K562 (cell line): Measurements from ENCODE around the gene CUX1. TPM values are rescaled to one million over a fixed set of nuclear protein-coding genes. Genes with fewer than 3 reads are reported as not detected.

ENCODE experiments used
- ATAC-seq: fragments of 200-7000 bp; cut with Tn5 transposase; 3 replicates; pipeline ENCODE4 v1.9.1; 2020; ENCODE audit warnings: moderate library complexity
- BruUV-seq: library from RNA; stranded (reverse); fragments of 400-500 nt; replicated peaks from 2 replicates; lab custom pipeline; 2021; lab: Mats Ljungman, UMichigan
- CTCF ChIA-PET: fragments of 300-600 bp; formaldehyde crosslinking; extraction: SDS; loops from one replicate; lab custom pipeline; 2021; ENCODE audit warnings: low intra/inter-chr PET ratio; lab: Yijun Ruan, JAX
- POLR2A ChIA-PET: fragments of 300-600, 350-650 bp; sonication (Branson Sonifier 250); formaldehyde crosslinking; extraction: SDS; loops from one replicate; lab custom pipeline; 2021; ENCODE audit warnings: antibody characterized with exemption, inconsistent platforms; lab: Yijun Ruan, JAX
- DNase-seq, 4 experiments: peaks; one replicate each; pipeline versions ENCODE4 v3.0.0 to v3.0.0-alpha.2; 2011 to 2018; ENCODE audit warnings: low spot score in 3 of 4, mixed read lengths in 3 of 4; ENCODE audit errors: extremely low read depth in 1 of 4
- FAIRE-seq: peaks from 2 replicates; lab custom pipeline; 2011; peaks lifted over from hg19 to GRCh38; lab: Jason Lieb, UNC
- H2AFZ ChIP-seq: 2 replicates; pipeline ENCODE4 v1.6.0; 2011; ENCODE audit warnings: low read depth, low read length, control low read depth, inconsistent platforms
- H3K27ac ChIP-seq: fragments of 200-600 bp; 3 replicates; pipeline ENCODE4 v1.8.0; 2011; ENCODE audit warnings: low read depth, mild to moderate bottlenecking, control low read depth, inconsistent platforms, low read length, moderate library complexity, mixed read lengths; ENCODE audit errors: extremely low read depth
- H3K27me3 ChIP-seq, 2 experiments: fragments of 300-600 bp in 1 of 2; 2 replicates in 1 of 2; 3 replicates in 1 of 2; pipeline versions ENCODE4 v1.6.0 to v1.8.0; 2011; ENCODE audit warnings: inconsistent platforms in 2 of 2, low read length in 2 of 2, mild to moderate bottlenecking in 1 of 2, mixed read lengths in 1 of 2, moderate library complexity in 1 of 2; ENCODE audit not compliant: control insufficient read depth in 2 of 2, insufficient read depth in 2 of 2
- H3K36me3 ChIP-seq: fragments of 300-600 bp; 3 replicates; pipeline ENCODE4 v1.8.0; 2011; ENCODE audit warnings: mild to moderate bottlenecking, low read length, inconsistent platforms; ENCODE audit not compliant: control insufficient read depth, insufficient read depth
- H3K4me1 ChIP-seq, 2 experiments: fragments of 200-600 bp in 1 of 2; replicated peaks in 1 of 2; 2 replicates in 1 of 2; 3 replicates in 1 of 2; pipeline versions ENCODE4 v1.5.1 to v1.8.0; 2011; ENCODE audit warnings: inconsistent platforms in 2 of 2, low read length in 2 of 2, mild to moderate bottlenecking in 1 of 2, mixed read lengths in 1 of 2, moderate library complexity in 1 of 2; ENCODE audit not compliant: control insufficient read depth in 2 of 2, insufficient read depth in 2 of 2
- H3K4me2 ChIP-seq: 2 replicates; pipeline ENCODE4 v1.6.1; 2011; ENCODE audit warnings: low read length, control low read depth, inconsistent platforms, mixed read lengths; ENCODE audit not compliant: insufficient read depth
- H3K4me3 ChIP-seq: fragments of 200-600 bp; sonication (generic), shearing (Covaris generic); 2 replicates; pipeline ENCODE4 v1.5.1; 2016; ENCODE audit warnings: control low read depth, inconsistent platforms
- H3K79me2 ChIP-seq: fragments of 200-600 bp; 3 replicates; pipeline ENCODE4 v1.8.0; 2011; ENCODE audit warnings: low read length, inconsistent platforms; ENCODE audit not compliant: control insufficient read depth, insufficient read depth
- H3K9ac ChIP-seq, 2 experiments: 2 replicates each; pipeline versions ENCODE4 v1.6.0 to v1.6.1; 2011; ENCODE audit warnings: low read depth in 2 of 2, low read length in 2 of 2, control low read depth in 1 of 2, inconsistent platforms in 1 of 2, mild to moderate bottlenecking in 1 of 2, mixed read lengths in 1 of 2; ENCODE audit not compliant: insufficient read depth in 1 of 2
- H3K9me1 ChIP-seq: one replicate; pipeline ENCODE4 v1.6.0; 2011; ENCODE audit warnings: inconsistent platforms, mild to moderate bottlenecking, low read length, moderate library complexity; ENCODE audit not compliant: control insufficient read depth, insufficient read depth
- H3K9me3 ChIP-seq: replicated peaks from 2 replicates; pipeline ENCODE4 v1.5.1; 2011; ENCODE audit warnings: low read depth, low read length, inconsistent platforms; ENCODE audit not compliant: control insufficient read depth, insufficient read depth
- H4K20me1 ChIP-seq: replicated peaks from 2 replicates; pipeline ENCODE4 v1.6.1; 2011; ENCODE audit warnings: low read length, inconsistent platforms, mixed read lengths; ENCODE audit not compliant: control insufficient read depth, insufficient read depth
- CCNT2 ChIP-seq: IDR thresholded peaks from 2 replicates; pipeline ENCODE4 v1.6.1; 2011; ENCODE audit warnings: borderline replicate concordance, low read depth, mild to moderate bottlenecking, moderate library complexity, mixed read lengths, low read length; ENCODE audit not compliant: insufficient read length; ENCODE audit errors: extremely low read depth
- FOSL1 ChIP-seq: fragments of 200-800 bp; sonication (Bioruptor generic); conservative IDR thresholded peaks from 2 replicates; pipeline ENCODE4 v1.6.1; 2016; ENCODE audit warnings: missing genetic modification characterization, missing compliant biosample characterization
- FOXO4 ChIP-seq: fragments of 450-650 bp; formaldehyde crosslinking; IDR thresholded peaks from 2 replicates; pipeline ENCODE4 v1.4.0; 2020; ENCODE audit warnings: mild to moderate bottlenecking, moderate library complexity
- MNT ChIP-seq, 2 experiments: fragments of 450-650 bp; conservative IDR thresholded peaks; 2 replicates each; pipeline ENCODE4 v1.6.1; 2017; ENCODE audit warnings: mild to moderate bottlenecking in 2 of 2, moderate library complexity in 2 of 2
- MTA3 ChIP-seq: fragments of 450-650 bp; formaldehyde crosslinking; IDR thresholded peaks from 2 replicates; pipeline ENCODE4 v1.6.1; 2017; ENCODE audit warnings: mild to moderate bottlenecking, borderline replicate concordance
- NCOA4 ChIP-seq: fragments of 450-650 bp; IDR thresholded peaks from 2 replicates; pipeline ENCODE4 v1.6.1; 2018; ENCODE audit warnings: mild to moderate bottlenecking; ENCODE audit not compliant: partially characterized antibody
- POLR2B ChIP-seq: fragments of 450-650 bp; IDR thresholded peaks from 2 replicates; pipeline ENCODE4 v1.6.1; 2018; ENCODE audit warnings: low read depth; ENCODE audit not compliant: partially characterized antibody
- SFPQ ChIP-seq: fragments of 200-400 bp; formaldehyde crosslinking; IDR thresholded peaks from 2 replicates; pipeline ENCODE4 v1.6.1; 2017; ENCODE audit warnings: mild to moderate bottlenecking, low read depth, low read length, moderate library complexity
- SMAD3 ChIP-seq: fragments of 450-650 bp; formaldehyde crosslinking; conservative IDR thresholded peaks from 2 replicates; pipeline ENCODE4 v1.4.0; 2020; ENCODE audit warnings: mild to moderate bottlenecking
- SOX6 ChIP-seq: fragments of 450-650 bp; IDR thresholded peaks from 2 replicates; pipeline ENCODE4 v1.6.1; 2014; ENCODE audit warnings: mild to moderate bottlenecking
- SRSF1 ChIP-seq: fragments of 200-400 bp; formaldehyde crosslinking; IDR thresholded peaks from 2 replicates; pipeline ENCODE4 v1.6.1; 2017; ENCODE audit warnings: mild to moderate bottlenecking, low read depth, low read length, moderate library complexity
- ZFP91 ChIP-seq: sonication (generic); formaldehyde crosslinking; IDR thresholded peaks from 2 replicates; pipeline ENCODE4 v1.8.0; 2022; ENCODE audit warnings: mild to moderate bottlenecking, missing genetic modification reagents
- ZFX ChIP-seq: sonication (generic); formaldehyde crosslinking; IDR thresholded peaks from 2 replicates; pipeline ENCODE4 v1.8.0; 2022; ENCODE audit warnings: mild to moderate bottlenecking, missing genetic modification reagents, moderate library complexity
- ZNF140 ChIP-seq: fragments of 250-450 bp; sonication (Bioruptor Pico); IDR thresholded peaks from 2 replicates; pipeline ENCODE4 v1.8.0; 2021; ENCODE audit warnings: moderate library complexity, mild to moderate bottlenecking, inconsistent platforms
- ZNF23 ChIP-seq: fragments of 250-450 bp; sonication (Bioruptor Pico); IDR thresholded peaks from 2 replicates; pipeline ENCODE4 v1.4.0; 2020; ENCODE audit warnings: mild to moderate bottlenecking
- ZNF347 ChIP-seq: fragments of 450-650 bp; formaldehyde crosslinking; IDR thresholded peaks from 2 replicates; pipeline ENCODE4 v1.4.0; 2020; ENCODE audit warnings: low read depth, mild to moderate bottlenecking, moderate library complexity
- ZNF583 ChIP-seq: fragments of 250-450 bp; sonication (Bioruptor Pico); IDR thresholded peaks from 2 replicates; pipeline ENCODE4 v1.4.0; 2020
- WGBS: fragments of 100-300 bp; shearing (Covaris generic); methylation state at CpG from one replicate; pipeline ENCODE4 v1.1.6; 2016; ENCODE audit warnings: low coverage, mixed read lengths; ENCODE audit not compliant: insufficient coverage; ENCODE audit errors: missing lambda C conversion rate; 5-methylcytosine and 5-hydroxymethylcytosine counted together
- in situ Hi-C: fragments of 300-500 bp; cut with MboI; formaldehyde crosslinking; loops from 4 replicates; pipeline ENCODE4 v1.15.0; 2018; ENCODE audit warnings: inconsistent platforms, mixed read lengths
- intact Hi-C: fragments of 100-400 bp; cut with micrococcal nuclease; formaldehyde crosslinking; loops from 2 replicates; pipeline ENCODE4 v1.14.2; 2022
- polyA plus RNA-seq, 8 experiments: library from polyadenylated mRNA; depleted of rRNA in 4 of 8; stranded (reverse) in 5 of 8; unstranded in 3 of 8; fragments of >200 nt; fragmentation: Nextera tagmentation in 2 of 8; fragmentation: Illumina TruSeq in 1 of 8; extraction: Ambion mirVana in 2 of 8; extraction: Trizol in 1 of 8; gene quantifications; 2 replicates each; pipeline versions ENCODE4 v1.2.1 to v1.2.3, GENCODE V29; 2011 to 2014; ENCODE audit warnings: inconsistent platforms in 1 of 8, missing spikeins in 1 of 8
- total RNA-seq, 7 experiments: library from RNA; depleted of rRNA in 6 of 7; stranded (reverse); fragments of >200 nt in 6 of 7; fragmentation: Illumina TruSeq in 2 of 7; extraction: Trizol in 2 of 7; gene quantifications; 2 replicates each; pipeline versions ENCODE4 v1.2.1 to v1.2.3, GENCODE V29; 2011 to 2021; ENCODE audit warnings: low replicate concordance in 1 of 7

Gene CUX1
- total and polyA plus RNA-seq, 9 of the 15 experiments (the other 6 are each of a cell fraction or from before 2014, with no cell fraction given) = 3.6 to 55.3 (median 25.2) TPM

- no peak overlapping the region for H3K9ac ChIP-seq
- in situ Hi-C loops (no loop called here), intact Hi-C loops (no loop called here)
- CTCF ChIA-PET = no interaction called here
- H3K36me3 ChIP-seq = peaks cover 29% of the 10 kb centered on the region; the same call in 2 of the 3 replicates
- FAIRE-seq = no peak
- no peaks in the 10 kb centered on the region for H3K79me2 ChIP-seq
- H3K4me1 ChIP-seq = peaks cover 0 to 3% of the 10 kb centered on the region in 2 experiments; a peak in 1 of 5 replicates
- H3K9me3 ChIP-seq = no peaks in the 10 kb centered on the region
- H3K27me3 ChIP-seq = no peaks in the 10 kb centered on the region
- 70% methylated on average over 13 of the region's 13 CpGs for WGBS
- no peak for ATAC-seq
- DNase-seq = no peak
- H3K4me3 ChIP-seq = no peak overlapping the region
- H4K20me1 ChIP-seq = 0 out of 2 replicates have a peak, but pooled peaks cover 4% of the 10 kb centered on the region
- BruUV-seq = no TSS peak
- no peak overlapping the region for H3K4me2 ChIP-seq
- no peak overlapping the region for H2AFZ ChIP-seq
- no peak overlapping the region for H3K27ac ChIP-seq
- POLR2A ChIA-PET = no interaction called here
- H3K9me1 ChIP-seq = no peaks in the 10 kb centered on the region
- TF ChIP-seq CCNT2 (no peak), ZFP91 (no peak), SOX6 (no peak), ZNF347 (CRISPR knock-in tag) (no peak), ZNF23 (CRISPR knock-in tag) (no peak), FOXO4 (CRISPR knock-in tag) (no peak), FOSL1 (no peak), ZFX (CRISPR knock-in tag) (no peak), ZNF583 (CRISPR knock-in tag) (no peak), MTA3 (no peak), MNT (conservative IDR thresholded peaks at IDR 0.05) (no peak), SMAD3 (no peak), NCOA4 (no peak), ZNF140 (CRISPR knock-in tag) (no peak), POLR2B (no peak), SRSF1 (no peak), SFPQ (no peak)
Observed at GRCh38 chr7:102097601-102098161, 280.3 kb downstream of the CUX1 start.
